Ishikawa (cell line): ENCODE results near the gene CEMIP2.

ENCODE experiments used
- CEBPB ChIP-seq: IDR thresholded peaks from 2 replicates; pipeline ENCODE4 v1.6.1; 2012
- EP300 ChIP-seq: IDR thresholded peaks from 2 replicates; pipeline ENCODE4 v1.6.1; 2012; ENCODE audit warnings: borderline replicate concordance
- FOXM1 ChIP-seq: IDR thresholded peaks from 2 replicates; pipeline ENCODE4 v1.6.1; 2012; ENCODE audit warnings: low read depth, borderline replicate concordance
- TAF1 ChIP-seq: IDR thresholded peaks from 2 replicates; pipeline ENCODE4 v1.6.1; 2012; ENCODE audit warnings: low read depth, mild to moderate bottlenecking
- TEAD4 ChIP-seq: IDR thresholded peaks from 2 replicates; pipeline ENCODE4 v1.6.1; 2012
- YY1 ChIP-seq: IDR thresholded peaks from 2 replicates; pipeline ENCODE4 v1.6.1; 2012; ENCODE audit warnings: low read depth
- TF ChIP-seq, protein P1 (sequence below): IDR thresholded peaks from 2 replicates; pipeline ENCODE4 v1.6.1; 2012; ENCODE audit warnings: low read depth, mild to moderate bottlenecking
- TF ChIP-seq, protein P2 (sequence below): IDR thresholded peaks from 2 replicates; pipeline ENCODE4 v1.6.1; 2012

DNA sequence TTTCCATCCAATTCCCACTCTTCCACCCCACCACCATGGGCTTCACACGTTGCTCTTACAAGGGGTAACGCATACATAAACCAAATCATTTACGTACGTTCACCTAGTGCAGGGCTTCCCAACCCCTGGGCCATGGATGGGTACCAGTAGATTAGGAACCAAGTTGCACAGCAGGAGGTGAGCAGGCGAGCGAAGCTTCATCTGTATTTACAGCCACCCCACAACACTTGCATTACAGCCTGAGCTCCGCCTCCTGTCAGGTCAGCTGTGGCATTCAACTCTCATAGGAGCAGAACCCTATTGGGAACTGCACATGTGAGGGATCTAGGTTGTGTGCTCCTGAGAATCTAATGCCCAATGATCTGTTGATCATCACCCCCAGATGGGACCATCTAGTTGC, 82.3 kb downstream of the CEMIP2 start:
- TF ChIP-seq, protein P1, sequence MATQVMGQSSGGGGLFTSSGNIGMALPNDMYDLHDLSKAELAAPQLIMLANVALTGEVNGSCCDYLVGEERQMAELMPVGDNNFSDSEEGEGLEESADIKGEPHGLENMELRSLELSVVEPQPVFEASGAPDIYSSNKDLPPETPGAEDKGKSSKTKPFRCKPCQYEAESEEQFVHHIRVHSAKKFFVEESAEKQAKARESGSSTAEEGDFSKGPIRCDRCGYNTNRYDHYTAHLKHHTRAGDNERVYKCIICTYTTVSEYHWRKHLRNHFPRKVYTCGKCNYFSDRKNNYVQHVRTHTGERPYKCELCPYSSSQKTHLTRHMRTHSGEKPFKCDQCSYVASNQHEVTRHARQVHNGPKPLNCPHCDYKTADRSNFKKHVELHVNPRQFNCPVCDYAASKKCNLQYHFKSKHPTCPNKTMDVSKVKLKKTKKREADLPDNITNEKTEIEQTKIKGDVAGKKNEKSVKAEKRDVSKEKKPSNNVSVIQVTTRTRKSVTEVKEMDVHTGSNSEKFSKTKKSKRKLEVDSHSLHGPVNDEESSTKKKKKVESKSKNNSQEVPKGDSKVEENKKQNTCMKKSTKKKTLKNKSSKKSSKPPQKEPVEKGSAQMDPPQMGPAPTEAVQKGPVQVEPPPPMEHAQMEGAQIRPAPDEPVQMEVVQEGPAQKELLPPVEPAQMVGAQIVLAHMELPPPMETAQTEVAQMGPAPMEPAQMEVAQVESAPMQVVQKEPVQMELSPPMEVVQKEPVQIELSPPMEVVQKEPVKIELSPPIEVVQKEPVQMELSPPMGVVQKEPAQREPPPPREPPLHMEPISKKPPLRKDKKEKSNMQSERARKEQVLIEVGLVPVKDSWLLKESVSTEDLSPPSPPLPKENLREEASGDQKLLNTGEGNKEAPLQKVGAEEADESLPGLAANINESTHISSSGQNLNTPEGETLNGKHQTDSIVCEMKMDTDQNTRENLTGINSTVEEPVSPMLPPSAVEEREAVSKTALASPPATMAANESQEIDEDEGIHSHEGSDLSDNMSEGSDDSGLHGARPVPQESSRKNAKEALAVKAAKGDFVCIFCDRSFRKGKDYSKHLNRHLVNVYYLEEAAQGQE: no peak
- TF ChIP-seq TAF1: no peak
- no peak for TF ChIP-seq YY1
- TF ChIP-seq TEAD4: no peak
- TF ChIP-seq FOXM1: no peak
- TF ChIP-seq EP300: no peak
- no peak for TF ChIP-seq CEBPB
- TF ChIP-seq, protein P2, sequence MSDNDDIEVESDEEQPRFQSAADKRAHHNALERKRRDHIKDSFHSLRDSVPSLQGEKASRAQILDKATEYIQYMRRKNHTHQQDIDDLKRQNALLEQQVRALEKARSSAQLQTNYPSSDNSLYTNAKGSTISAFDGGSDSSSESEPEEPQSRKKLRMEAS: no peak
